ENCODE results near the gene CHST3. TPM values are rescaled to one million over a fixed set of nuclear protein-coding genes. Genes with fewer than 3 reads are reported as not detected.
"Not testable (repeated sequence)": the region's sequence is repeated elsewhere in the genome, so short reads cannot be mapped to it uniquely, and the experiment has no call there.

CHST3 gene, protein sequence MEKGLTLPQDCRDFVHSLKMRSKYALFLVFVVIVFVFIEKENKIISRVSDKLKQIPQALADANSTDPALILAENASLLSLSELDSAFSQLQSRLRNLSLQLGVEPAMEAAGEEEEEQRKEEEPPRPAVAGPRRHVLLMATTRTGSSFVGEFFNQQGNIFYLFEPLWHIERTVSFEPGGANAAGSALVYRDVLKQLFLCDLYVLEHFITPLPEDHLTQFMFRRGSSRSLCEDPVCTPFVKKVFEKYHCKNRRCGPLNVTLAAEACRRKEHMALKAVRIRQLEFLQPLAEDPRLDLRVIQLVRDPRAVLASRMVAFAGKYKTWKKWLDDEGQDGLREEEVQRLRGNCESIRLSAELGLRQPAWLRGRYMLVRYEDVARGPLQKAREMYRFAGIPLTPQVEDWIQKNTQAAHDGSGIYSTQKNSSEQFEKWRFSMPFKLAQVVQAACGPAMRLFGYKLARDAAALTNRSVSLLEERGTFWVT
- total RNA-seq = 10 to 100 TPM; 34.9 to 37.7 TPM
- long read RNA-seq, donor 1, full-length matches to known transcripts = 2 of 18 reads
- long read RNA-seq, donor 1, partial matches to known transcripts = 0 of 18 reads
- long read RNA-seq, donor 1, other reads (novel, unspliced or antisense) = 16 of 18 reads
- long read RNA-seq, donor 2, partial matches to known transcripts = 0 of 37 reads
- long read RNA-seq, donor 2, other reads (novel, unspliced or antisense) = 37 of 37 reads

DNA sequence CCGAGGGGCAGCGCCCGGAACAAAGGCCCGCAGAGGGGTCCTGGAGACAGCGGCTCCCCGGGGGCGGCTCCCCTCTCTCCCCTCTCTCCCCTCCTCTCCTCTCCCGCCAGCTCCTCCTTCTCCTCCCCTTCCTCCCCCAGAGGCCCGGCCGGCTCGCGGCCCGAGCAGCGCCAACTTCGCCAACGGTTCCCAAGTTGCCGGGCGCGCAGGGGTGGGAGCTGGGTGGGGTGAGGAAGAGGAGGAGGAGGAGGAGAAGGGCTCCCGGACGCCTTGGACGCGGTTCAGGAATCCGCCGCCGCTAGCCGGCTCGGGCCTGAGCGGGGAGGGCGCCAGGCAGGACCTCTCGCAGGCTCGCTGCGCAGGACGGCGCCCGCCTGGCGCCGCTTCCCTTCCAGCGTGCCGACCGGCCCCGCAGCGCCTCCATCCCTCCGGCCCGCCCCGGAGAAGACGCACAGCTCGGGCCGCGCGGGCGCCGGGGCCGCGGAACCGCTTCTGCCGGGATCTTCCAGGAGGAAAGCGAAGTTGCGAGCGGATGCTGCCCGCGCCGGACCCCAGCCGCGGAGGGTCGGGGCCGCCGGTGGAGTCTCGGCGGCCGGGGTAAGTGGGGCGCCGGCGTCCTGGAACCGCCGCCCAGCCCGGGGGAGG is at the start of gene CHST3:
CHST3 (plus strand) TSS at position 298 of the 645 bp plus-strand sequence. CDS start 41,448 bp downstream, outside the sequence.
- DNase-seq (ENCODE audit: low spot score) = peak; percentile 91
- intact Hi-C loops (cut with DNase I) = loop anchor here (5.0 to 10.0 kb wide), 3 partner anchors 78 to 781 kb away; no protein-coding TSS in a partner anchor

- no peak for DNase-seq (ENCODE audit: low spot score)
- intact Hi-C loops (cut with DNase I) = no loop called here
These were observed 47.4 kb upstream of the CHST3 start for GRCh38 chr10:71916827-71917226.

DNA sequence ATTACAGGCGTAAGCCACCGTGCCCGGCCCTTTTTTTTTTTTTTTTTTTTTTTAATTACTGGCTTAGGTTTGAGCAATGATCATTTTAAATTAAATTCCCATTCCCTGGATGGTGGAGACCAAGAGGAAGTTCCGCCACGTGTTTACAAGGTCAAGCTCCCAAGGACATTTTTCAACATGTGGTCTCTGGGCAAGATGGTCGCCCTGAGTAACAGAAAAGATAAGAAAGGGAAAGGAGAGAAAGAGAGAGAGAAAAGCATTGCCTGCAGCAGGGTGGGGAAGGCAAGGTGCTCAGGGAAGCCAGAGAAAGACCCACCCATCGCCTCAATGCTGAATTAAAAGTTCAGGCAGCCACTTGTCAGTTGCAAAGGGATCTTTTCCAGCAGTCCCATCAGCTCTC is 45.2 kb upstream of the CHST3 start:
- intact Hi-C loops (cut with DNase I) = no loop called here
- DNase-seq (ENCODE audit: low spot score) = no peak

DNA sequence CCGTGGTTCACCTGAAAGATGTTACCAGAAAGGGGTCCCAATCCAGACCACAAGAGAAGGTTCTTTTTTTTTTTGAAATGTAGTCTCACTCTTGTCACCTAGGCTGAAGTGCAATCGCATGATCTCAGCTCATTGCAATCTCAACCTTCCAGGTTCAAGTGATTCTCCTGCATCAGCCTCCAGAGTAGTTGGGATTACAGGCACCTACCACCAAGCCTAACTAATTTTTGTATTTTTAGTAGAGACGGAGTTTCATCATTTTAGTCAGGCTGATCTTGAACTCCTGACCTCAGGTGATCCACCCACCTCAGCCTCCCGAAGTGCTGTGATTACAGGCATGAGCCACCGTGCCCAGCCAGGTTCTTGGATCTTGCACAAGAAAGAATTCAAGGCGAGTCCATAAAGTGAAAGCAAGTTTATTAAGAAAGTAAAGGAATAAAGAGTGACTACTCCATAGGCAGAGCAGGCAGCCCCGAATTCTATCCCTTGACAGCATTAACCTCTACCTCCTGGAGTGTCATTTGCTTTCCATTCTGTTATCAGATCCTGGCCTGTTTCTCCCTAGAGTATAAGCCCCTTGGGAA is 44.1 kb upstream of the CHST3 start:
- DNase-seq (ENCODE audit: low spot score); intact Hi-C loops (cut with DNase I): not testable (repeated sequence)

- DNase-seq (ENCODE audit: low spot score) = no peak
- intact Hi-C loops (cut with DNase I) = no loop called here
These were observed 43.5 kb upstream of the CHST3 start for GRCh38 chr10:71920540-71921323.

GRCh38 chr10:71921324-71922027 is 42.7 kb upstream of the CHST3 start:
- peak; percentile 94 for DNase-seq (ENCODE audit: low spot score)
- intact Hi-C loops (cut with DNase I) = no loop called here

DNA sequence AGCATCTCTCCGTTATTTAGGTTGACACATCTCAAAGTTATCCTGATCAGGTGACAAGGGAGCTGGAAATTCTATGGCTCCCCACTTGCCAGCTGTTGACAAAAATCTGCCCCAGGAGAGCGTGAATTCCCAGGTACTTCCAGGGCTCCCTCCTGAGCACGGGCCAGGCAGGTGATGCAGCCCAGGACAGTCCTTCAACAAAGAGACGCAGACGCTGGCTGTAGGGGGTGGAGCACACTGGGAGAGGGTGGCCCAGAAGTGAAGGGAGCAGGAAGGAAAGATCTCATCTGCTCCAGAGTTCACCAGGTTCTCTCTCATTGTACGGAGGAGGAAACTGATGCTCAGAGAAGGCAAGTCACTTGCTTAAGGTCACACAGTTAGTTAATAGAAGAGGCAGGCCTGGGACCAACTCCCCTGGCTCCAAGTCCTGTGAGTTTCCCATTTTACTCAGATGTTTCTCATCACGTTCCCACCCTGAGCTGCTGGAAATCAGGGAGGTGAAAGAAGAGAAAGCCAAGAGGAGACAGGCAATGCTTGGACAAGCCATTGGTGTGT is 41.0 kb upstream of the CHST3 start:
- DNase-seq (ENCODE audit: low spot score) = no peak
- intact Hi-C loops (cut with DNase I) = no loop called here

DNA sequence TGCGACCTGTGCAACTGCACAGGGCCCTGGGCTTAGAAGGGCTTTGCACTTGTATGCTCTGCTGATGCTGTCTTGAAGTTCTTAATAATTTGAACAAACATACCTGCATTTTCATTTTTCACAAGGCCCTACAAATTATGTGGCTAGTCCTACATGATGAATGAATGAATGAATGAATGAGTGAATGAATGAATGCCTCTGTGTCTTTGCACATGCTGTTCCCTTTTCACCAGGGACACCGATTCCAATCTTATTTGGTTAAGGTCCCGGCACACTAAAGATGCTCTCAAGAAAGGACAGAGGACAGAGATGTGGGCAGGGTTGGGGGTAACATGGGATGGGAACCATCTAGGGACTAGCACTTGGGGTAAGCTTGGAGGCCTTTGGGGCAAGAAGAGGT is 39.4 kb upstream of the CHST3 start:
- DNase-seq (ENCODE audit: low spot score) = no peak
- intact Hi-C loops (cut with DNase I) = no loop called here

DNA sequence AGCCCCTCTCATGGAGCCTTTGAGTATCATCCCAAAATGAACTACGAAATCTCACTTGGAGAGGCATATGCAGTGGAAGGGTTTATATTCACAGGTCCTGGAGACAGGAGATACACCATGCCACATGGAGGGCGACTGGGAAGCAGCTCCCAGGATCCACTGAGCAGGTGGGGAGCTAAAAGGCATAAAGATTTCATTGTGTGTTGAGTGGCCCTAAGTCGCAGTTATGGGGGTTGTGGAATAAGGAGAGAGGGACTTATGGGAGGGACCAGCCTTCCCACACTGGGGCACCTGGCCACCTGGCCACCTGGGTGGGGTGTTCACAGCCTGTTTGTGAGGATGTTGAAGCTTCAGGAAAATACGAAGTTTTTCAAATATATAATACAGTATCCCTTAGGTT is 37.0 kb upstream of the CHST3 start:
- intact Hi-C loops (cut with DNase I) = no loop called here
- no peak for DNase-seq (ENCODE audit: low spot score)

DNA sequence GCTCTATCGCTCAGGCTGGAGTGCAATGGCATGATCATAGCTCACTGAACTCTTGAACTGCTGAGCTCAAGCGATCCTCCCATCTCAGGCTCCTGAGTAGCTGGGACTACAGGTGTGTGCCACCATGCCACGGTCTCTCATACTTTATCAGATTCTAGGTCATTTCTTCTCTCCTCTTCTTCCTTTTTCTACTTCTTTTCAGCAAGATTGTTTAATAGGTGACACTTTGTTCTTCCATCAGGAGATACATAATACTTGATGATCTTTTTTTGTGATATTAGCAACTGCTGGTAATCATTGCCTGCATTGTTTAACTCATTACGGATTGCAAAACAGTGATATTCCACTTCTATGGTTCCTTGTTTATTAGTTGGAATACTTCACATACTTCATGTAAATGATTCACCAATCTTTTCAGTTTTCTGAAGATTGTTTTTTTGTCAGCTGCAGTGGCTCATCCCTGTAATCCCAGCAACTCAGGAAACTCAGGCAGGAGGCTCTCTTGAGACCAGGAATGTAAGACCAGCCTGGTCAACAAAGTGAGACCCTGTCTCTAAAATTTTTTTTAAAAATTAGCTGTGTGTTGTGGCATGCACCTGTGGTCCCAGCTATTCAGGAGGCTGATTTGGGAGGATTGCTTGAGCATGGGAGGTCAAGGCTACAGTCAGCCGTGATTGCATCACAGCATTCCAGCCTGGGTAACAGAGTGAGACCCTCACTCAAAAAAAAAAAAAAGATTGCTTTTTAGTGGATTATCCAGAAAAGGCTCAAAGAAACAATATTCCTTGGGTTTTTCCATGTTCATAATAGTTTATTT is 36.2 kb upstream of the CHST3 start:
- DNase-seq (ENCODE audit: low spot score) = no peak
- intact Hi-C loops (cut with DNase I) = no loop called here

GRCh38 chr10:71931295-71931694 is 32.9 kb upstream of the CHST3 start:
- intact Hi-C loops (cut with DNase I) = no loop called here

GRCh38 chr10:71933651-71934050 is 30.5 kb upstream of the CHST3 start:
- intact Hi-C loops (cut with DNase I) = no loop called here
- no peak for DNase-seq (ENCODE audit: low spot score)

More at GRCh38 chr10:71931295-71931694, 32.9 kb upstream of the CHST3 start:
- DNase-seq (ENCODE audit: low spot score) = no peak

- intact Hi-C loops (cut with DNase I) = no loop called here
- no peak for DNase-seq (ENCODE audit: low spot score)
These were observed 26.0 kb upstream of the CHST3 start for GRCh38 chr10:71938211-71938610.

GRCh38 chr10:71939304-71939703 is 24.9 kb upstream of the CHST3 start:
- intact Hi-C loops (cut with DNase I) = no loop called here
- DNase-seq (ENCODE audit: low spot score) = no peak

DNA sequence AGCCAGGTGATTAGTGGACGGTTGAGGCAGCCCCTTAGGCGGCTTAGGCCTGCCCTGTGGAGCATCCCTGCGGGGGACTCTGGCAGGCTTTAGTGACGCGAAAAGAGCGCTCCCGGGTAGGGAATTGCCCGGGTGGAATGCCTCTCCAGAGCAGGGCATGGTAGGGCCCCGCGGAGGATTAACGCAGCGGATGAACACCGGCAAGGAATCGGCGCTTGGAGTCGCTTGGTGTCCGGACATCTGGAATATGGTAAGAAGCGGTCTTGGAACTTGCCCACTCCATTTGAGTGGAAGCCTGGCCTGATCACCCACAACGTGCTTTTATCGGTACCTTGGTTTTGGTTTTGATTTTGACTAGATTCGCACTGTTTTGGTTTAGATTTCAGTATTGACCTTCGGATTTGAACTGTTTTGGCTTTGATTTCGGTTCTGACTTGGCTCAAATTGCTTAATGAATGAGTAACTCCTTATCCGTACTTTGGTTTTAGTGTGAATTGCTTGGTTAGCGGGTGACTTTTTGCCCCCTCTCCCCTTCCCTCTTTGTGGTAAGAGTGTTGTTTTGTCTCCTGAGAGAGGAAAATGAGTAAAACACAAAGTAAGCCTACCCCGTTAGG is 24.2 kb upstream of the CHST3 start:
- intact Hi-C loops (cut with DNase I) = no loop called here
- DNase-seq (ENCODE audit: low spot score) = no peak

DNA sequence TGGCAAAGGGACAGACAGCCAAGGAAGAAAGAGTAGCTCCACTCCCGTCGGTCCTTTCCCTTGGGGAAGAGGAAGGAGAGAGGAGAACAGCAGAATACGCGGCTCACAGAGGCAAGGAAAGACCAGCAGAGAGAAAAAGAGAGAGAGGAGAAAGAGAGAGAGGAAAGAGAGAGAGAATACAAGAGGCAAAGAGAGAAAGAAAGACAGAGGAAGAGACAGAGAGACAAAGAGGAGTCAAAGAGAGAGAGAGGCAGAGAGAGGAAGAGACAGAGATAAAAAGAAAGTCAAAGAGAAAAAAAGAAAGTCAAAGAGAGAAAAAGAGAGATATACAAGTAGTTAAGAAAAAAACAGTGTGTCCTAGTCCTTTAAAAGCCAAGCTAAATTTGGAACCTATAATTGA is 23.4 kb upstream of the CHST3 start:
- intact Hi-C loops (cut with DNase I) = no loop called here
- DNase-seq (ENCODE audit: low spot score) = no peak

GRCh38 chr10:71941318-71941717 is 22.9 kb upstream of the CHST3 start:
- intact Hi-C loops (cut with DNase I) = no loop called here
- DNase-seq (ENCODE audit: low spot score) = no peak

All from posterior vena cava (tissue), 2 donors.